SK-N-SH (cell line): ENCODE results near the gene ACOXL.

ENCODE experiments used
- POLR2AphosphoS5 ChIP-seq: IDR thresholded peaks from 2 replicates; pipeline ENCODE4 v1.6.1; 2012; ENCODE audit warnings: low read depth, low read length
- RAD21 ChIP-seq: IDR thresholded peaks from 2 replicates; pipeline ENCODE4 v1.6.1; 2012; ENCODE audit warnings: mild to moderate bottlenecking, low read length

DNA sequence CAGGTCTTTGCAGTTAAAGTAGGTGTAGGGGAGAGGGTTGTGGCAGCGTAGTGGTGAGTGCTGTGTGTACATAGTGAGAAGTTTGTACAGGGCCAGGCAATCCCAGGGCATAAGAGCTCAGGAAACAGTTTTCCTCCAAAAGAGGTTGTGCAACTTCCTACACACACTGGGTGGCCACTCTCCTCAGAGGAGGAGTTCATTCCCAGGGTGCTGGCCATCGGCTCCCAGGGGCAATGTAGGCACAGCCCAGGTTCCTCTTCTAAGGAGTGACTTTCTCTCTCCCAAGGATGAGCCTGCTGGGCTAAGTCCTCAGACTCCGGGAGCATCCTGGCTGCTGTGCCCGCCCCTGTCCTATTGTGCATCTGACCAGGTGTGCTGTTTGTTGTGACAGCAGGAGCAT lies 3.0 kb downstream of the ACOXL start:
- no peak for TF ChIP-seq RAD21
- TF ChIP-seq POLR2AphosphoS5, result no peak
